Measurements from ENCODE around the gene TRERF1.

GRCh38 chr6:42423244-42423643, 28.5 kb downstream of the TRERF1 start:
- TF ChIP-seq POLR2A (IDR thresholded peaks at IDR 0.05; ENCODE audit: low read depth, low read length) (no peak), POLR2AphosphoS5 (IDR thresholded peaks at IDR 0.05; ENCODE audit: low read depth, low read length) (no peak), TAF1 (IDR thresholded peaks at IDR 0.05; ENCODE audit: borderline replicate concordance, low read depth, low read length) (no peak)
